ENCODE results near the gene TCF21.
"Not testable (repeated sequence)": the region's sequence is repeated elsewhere in the genome, so short reads cannot be mapped to it uniquely, and the experiment has no call there.

DNA sequence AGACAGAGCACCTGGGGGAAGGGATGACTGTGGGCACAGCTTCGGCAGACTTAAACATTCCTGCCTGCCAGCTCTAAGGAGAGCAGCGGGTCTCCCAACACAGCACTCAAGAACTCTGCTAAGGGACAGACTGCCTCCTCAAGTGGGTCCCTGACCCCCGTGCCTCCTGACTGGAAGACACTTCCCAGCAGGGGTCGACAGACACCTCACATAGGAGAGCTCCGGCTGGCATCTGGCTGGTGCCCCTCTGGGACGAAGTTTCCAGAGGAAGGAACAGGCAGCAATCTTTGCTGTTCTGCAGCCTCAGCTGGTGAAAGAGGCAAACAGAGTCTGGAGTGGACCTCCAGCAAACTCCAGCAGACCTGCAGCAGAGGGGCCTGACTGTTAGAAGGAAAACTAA lies 42.3 kb downstream of the TCF21 start:
- TF ChIP-seq, protein P1, sequence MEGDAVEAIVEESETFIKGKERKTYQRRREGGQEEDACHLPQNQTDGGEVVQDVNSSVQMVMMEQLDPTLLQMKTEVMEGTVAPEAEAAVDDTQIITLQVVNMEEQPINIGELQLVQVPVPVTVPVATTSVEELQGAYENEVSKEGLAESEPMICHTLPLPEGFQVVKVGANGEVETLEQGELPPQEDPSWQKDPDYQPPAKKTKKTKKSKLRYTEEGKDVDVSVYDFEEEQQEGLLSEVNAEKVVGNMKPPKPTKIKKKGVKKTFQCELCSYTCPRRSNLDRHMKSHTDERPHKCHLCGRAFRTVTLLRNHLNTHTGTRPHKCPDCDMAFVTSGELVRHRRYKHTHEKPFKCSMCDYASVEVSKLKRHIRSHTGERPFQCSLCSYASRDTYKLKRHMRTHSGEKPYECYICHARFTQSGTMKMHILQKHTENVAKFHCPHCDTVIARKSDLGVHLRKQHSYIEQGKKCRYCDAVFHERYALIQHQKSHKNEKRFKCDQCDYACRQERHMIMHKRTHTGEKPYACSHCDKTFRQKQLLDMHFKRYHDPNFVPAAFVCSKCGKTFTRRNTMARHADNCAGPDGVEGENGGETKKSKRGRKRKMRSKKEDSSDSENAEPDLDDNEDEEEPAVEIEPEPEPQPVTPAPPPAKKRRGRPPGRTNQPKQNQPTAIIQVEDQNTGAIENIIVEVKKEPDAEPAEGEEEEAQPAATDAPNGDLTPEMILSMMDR (conservative IDR thresholded peaks at IDR 0.05; ENCODE audit: low read depth, low read length): not testable (repeated sequence)
- not testable (repeated sequence) for TF ChIP-seq EZH2 (IDR thresholded peaks at IDR 0.05; ENCODE audit: borderline replicate concordance, low read depth, low read length, poor library complexity, severe bottlenecking)

Measured in A673 (cell line).